Raji (cell line): ENCODE results near the gene DUSP28.

Source experiments
- POLR2A ChIP-seq: IDR thresholded peaks from 2 replicates; pipeline ENCODE4 v1.6.1; 2011; ENCODE audit warnings: low read depth, low read length, control low read depth; ENCODE audit not compliant: insufficient read depth

The DUSP28 gene

DNA sequence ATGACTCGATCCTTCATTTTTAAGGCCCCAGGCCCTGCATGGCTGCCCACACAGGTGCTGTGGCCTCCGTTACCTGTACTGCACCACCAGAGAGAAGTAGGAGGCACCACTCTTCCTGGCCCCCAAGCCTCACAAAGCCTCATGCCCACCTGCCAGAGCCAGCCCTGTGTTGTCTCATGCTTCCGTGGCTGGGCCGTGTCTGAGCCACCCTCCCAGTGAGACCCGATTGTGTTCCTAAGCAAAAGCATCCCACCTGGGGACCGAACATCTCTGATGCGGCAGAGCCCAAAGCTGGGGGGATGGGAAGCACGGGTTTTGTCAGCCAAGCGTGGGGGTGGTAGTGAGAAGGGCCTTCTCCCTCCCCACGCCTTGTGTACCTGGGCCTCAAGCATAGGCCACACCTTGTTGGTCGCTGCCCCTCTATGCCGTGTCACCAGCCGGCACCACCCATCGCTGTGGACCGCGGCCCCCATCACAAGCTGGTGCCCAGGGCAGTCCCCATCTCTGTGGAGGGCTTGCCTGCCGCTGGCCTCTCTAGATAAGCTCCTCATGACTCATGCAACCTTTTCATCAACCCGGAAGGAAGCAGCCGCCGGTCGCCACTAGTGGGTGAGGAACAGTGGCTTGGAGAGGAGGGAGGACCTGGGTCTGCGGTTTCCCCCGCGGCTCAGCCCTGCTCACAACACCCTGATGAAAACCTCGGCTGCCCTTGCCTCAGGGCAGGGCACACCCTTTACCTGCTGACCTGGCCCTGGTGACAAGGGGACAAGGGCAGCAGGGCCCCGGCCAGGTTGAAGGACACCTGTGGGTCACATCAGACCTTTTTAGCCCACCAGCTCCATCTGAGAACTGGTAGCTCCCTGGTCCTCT is 5.4 kb downstream of the DUSP28 start:
- peak; percentile 66 for TF ChIP-seq POLR2A

DNA sequence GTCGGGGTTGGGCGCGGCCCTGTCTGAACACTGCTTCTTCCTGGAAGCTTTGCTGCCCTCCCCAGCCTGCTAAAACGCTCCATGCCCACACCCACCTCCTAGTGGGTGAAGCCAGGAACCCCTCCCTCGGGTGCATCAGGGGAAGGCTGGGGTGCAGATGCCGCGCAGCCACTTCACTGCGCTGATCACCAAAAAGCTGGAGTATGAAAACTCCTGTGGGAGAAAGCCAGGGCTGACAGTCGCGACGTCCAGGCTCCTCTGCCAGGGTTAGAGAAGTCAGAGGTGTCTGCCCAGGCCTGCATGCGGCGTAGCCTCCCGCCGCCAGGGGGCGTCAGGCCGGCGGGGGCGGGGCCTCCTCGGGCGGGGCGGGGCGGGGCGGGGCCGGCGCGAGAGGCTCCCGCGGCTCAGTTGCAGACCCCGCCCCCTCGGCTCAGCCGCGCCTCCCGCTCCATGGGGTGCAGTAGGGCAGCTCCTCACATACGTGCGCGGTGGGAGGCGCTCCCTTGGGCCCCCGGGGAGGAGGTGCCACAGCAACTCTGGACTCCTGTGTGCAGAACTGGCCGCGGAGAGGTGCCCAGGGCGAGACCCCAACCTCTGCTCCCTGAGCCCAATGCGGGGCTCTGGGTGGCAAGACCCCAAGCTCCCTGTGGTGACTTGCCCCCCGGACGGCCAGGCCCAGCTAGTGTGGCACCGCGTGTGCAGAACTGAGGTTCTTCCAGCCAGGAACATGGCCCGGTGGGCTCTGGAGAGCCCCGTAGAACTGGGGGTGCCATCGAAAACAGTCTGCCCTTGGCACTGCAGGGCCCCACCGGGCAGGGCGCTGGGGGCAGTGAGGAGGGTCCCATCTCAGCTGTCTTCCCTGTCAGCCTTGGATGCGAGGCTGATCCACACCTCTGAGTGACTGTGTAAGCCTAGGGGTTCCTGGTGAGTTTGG is 6.3 kb downstream of the DUSP28 start:
- TF ChIP-seq POLR2A, result peak; percentile 53

DNA sequence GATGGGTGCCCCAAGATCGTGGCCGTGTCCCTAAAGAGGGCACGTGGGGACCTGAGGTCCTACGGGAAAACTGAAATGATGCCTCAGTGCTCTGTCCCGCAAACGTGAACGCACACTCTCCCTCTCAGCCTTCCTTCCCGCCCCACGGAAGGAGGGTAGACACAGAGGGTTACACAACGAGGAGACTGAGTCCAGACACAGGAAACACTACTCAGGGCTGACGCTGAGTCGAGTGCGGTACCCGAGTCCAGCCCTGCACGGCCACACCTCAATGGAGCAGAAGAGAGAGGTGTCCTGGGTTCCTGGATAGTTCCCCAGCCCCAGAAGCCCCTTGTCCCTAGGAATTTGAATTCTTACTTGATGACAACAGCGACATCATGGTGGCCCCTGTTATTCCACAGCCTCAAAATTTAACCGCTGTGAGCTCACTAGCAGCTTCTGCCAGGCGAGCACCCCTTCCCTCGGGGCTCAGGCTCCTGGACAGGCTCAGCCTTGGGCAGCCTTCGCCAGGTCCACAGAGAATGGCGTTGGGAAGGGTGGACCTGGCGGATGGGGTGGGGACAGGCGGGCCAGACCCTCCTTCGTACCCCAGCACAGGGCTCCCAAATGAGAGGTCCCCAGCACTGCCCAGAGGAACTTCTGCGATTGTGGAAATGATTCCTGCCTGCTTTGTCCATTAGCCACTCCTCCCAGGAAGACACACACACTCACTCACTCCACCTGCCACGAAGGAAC is 7.1 kb downstream of the DUSP28 start:
- 0 out of 2 replicates have a peak, but pooled peaks have one; percentile 3 for TF ChIP-seq POLR2A

DNA sequence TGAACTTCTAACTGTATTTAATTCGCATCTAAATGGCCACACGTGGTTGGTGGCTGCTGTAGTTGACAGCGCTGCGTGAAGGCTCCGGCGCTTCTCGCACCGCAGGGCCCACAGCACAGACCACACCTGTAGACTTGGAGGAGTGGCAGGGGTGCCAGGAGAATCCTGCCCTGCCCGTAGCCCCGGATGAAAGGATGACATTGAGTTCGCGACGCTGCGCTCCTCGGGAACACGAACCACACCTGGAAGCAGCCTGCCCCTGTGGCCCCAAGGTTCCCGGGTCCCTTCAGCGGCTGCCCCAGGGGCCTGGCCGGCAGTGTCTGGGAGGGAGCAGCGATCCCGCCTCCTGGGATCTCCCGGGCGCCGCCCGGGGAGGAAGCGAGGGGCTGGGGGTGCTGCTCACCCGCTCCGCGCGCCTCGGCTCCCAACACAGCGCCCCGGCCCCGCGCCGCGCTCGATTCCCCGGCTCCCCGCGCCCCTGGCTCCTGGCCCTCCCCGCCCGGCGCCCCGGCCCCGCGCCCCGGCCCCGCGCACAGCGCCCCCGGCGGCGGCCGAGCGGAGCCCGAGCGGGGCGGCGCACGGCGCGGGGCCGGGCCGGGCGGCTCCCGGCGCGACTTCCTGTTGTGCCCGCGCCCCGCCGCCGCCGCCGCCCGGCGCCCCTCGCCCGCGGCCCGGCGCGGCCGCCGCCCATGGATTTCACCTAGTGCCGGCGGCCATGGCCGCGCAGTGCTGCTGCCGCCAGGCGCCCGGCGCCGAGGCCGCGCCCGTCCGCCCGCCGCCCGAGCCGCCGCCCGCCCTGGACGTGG is 7.9 kb downstream of the DUSP28 start, which contains the start of gene RNPEPL1:
Gene RNPEPL1 (plus strand): TSS at position 613 of the 806 bp plus-strand sequence. CDS start 103 bp downstream, at position 716.
- TF ChIP-seq POLR2A, result 0 out of 2 replicates have a peak, but pooled peaks have one; percentile 8

DNA sequence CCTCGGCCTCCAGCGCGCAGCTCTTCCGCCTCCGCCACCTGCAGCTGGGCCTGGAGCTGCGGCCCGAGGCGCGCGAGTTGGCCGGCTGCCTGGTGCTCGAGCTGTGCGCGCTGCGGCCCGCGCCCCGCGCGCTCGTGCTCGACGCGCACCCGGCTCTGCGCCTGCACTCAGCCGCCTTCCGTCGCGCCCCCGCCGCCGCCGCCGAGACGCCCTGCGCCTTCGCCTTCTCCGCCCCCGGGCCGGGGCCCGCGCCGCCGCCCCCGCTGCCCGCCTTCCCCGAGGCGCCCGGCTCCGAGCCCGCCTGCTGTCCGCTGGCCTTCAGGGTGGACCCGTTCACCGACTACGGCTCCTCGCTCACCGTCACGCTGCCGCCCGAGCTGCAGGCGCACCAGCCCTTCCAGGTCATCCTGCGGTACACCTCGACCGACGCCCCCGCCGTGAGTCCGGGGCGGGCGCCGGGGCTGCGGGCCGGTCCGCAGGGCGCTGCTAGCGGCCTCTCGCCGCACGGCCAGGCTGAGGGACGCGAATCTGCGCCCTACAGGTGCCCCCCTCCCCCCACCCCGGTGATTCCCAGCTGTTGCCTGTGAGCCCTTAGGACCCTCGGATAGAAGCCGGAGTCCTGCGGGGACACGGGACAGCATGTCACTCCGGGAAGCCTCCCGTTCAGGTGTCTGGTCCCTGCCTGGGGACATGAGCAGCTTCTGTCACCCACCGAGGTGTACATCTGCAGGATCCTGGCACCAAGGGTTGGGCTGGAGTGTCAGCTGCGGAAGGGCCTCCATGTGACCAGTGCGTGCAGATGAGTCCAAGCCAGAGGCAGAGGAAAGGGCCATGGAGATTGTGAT is 8.7 kb downstream of the DUSP28 start:
- TF ChIP-seq POLR2A, result peak; percentile 53

DNA sequence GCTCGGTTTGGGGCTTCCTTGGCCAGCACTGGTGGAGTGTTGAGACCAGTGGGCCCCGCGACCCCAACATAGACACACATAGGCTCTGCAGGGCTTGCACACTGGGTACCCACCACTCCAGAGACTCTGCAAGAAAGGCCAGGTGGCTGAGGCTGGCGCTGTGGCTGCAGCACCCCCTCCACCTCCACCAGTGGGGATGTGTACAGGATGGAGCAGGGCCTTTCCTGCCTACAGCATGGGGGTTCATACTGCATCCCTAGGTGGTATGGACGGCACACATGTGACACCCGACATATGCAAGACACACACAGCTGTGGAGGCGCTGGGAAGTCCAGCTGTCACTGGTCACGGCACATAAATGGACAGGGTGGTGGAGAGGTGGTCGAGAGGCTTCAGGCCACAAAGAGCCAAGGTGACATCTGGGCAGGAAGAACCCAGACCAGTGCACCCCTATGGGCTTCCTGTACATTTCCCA is 9.4 kb downstream of the DUSP28 start:
- no peak for TF ChIP-seq POLR2A

DNA sequence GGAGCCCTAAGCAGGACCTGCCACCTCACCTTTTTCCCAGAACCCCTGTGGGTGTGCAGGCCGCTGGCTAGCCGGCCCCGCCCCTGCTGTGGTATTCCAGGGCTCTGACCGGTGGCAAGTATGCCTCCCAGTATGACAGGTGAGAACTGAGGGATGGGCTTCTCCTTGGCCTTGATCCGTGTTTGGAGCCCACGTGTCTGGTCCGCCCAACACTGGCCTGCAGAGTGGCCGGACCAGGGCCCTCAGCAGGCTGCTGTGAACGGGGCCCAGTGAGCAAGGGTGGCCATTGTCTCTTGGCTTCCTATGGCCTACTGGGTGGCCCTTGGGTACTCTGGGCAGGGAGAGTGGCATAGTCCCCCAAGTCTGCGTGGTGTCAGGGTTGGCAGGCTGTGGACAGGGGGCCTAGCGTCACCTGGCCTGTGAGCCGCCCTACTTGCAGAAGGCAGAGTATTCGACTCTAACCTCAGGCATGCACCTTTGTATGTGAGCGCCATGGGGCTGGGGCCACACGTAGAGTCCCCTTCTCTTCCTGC is 9.9 kb downstream of the DUSP28 start:
- no peak for TF ChIP-seq POLR2A

DNA sequence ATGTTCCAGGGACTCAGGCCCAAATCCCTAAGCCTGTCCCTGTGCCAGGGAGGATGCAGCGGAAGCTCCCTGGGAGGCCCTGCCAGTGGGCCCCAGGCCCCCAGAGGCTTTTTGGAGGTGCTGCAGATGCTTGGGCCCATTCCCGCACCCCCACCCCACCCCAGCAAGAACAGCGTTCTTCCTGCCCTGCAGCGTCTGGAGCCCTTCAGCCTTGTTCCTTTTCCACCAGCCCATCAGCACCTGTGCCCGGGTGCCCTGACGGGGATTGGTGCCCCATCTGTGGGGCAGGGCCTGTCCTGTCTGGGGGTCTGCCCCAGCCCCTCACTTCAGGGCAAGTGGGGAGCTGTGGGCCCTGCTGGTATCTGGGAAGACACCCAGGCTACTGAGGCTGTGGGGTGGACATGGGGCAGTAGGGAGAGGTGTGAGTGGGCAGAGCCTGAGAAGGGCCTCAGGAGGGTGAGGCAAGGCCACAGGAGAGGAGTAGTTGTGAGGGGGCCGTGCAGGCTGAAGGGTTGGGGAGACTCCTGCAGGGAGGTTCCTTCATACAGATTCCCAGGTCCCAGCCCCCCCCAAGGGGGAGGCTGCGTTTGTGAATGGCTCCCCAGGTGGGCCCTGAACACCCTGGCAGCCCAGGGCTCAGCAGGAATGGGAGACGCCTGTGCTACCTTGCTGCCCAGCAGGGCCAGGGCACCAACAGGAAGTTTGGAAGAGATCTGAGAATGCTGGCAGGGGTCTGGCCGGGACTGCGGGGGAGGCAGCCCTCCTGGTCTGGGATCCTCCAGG is 10.6 kb downstream of the DUSP28 start:
- TF ChIP-seq POLR2A, result no peak

DNA sequence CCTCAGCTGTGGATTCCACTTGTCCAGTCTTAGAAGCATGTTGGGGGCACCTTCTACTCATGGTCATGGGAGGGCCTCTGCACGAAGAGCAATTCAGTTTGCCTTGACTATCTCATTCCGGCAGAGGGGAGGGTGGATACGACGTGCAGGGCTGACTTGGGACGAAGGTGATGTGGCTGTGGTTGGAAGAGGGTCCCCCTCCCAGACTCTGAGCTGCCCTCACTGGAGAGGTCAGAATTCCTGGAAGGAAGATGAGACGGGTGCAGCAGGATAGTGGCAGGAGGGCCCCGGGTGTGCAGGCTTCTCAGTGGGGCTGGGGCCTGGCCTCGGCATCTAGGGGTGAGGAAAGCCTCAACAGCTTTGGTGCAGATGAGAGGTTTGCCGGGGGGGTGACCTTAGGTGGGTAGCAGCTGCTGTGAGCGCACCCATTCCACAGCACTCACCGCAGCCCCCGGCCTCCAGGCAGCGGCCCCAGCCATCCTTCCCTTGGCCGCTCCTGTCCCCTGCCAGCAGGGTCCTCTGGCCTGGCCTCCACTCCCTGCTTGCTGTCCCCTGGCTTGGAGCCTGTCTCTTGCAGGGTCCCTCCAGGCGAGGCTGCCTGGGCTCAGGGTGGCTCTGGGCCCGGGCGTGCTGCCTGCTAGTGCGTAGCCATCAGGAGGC is 11.3 kb downstream of the DUSP28 start:
- TF ChIP-seq POLR2A, result no peak

DNA sequence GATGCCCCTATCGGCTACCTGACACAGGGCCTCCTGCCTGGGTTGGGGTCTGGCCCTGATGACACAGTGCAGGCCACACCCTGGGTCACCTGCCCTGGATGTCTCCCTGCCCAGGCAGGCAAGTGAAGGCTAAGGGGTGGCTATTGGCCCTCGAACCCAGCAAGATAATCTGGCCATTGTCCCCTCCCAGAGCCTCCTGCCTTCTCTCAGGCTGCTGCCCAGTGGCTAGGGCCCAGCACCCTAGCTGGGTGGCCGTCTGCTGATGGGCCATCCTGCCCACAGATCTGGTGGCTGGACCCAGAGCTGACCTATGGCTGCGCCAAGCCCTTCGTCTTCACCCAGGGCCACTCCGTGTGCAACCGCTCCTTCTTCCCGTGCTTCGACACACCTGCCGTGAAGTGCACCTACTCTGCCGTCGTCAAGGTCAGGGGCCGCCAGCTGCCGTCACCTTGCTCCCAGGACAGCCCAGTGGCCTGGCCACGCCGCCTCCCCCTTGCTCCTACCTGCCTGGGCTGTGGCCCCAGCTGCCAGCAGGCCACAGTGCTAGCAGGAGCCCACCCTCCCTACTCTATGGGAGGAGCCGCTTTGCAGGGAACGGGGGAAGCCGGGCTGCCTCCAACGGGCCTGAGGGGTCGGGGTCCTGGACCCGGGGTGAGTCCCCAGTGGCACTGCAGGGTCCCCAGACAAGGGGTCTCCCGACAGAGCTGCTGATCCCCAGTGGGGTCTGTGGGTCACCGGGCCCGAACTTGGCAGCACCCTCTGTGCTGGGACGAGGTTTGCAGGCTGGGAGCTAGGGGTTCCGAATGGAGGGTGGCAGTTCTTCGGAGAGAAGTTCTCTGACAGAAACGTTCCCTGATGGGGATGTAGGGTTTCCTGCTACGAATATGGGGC is 12.2 kb downstream of the DUSP28 start:
- TF ChIP-seq POLR2A, result no peak
